ENCODE results near the gene ZNF853.

Gene ZNF853

GRCh38 chr7:6637544-6638229, 22.3 kb downstream of the ZNF853 start:
- DNase-seq: peak; percentile 37

GRCh38 chr7:6639032-6639431, 23.6 kb downstream of the ZNF853 start:
- no peak for DNase-seq

- no peak for DNase-seq
Measured at GRCh38 chr7:6639627-6640026, 24.2 kb downstream of the ZNF853 start.

- DNase-seq: no peak
Measured at GRCh38 chr7:6640246-6640721, 24.9 kb downstream of the ZNF853 start.

- DNase-seq: no peak
Measured at GRCh38 chr7:6641305-6642035, 26.1 kb downstream of the ZNF853 start.

GRCh38 chr7:6642239-6642839, 26.9 kb downstream of the ZNF853 start:
- no peak for DNase-seq

GRCh38 chr7:6642861-6643640, 27.6 kb downstream of the ZNF853 start:
- no peak for DNase-seq

GRCh38 chr7:6643915-6644625, 28.7 kb downstream of the ZNF853 start:
- no peak for DNase-seq

- DNase-seq: no peak
Measured at GRCh38 chr7:6644728-6645127, 29.3 kb downstream of the ZNF853 start.

GRCh38 chr7:6646465-6646864, 31.1 kb downstream of the ZNF853 start:
- DNase-seq: no peak

GRCh38 chr7:6647080-6647479, 31.7 kb downstream of the ZNF853 start:
- DNase-seq: no peak

GRCh38 chr7:6647541-6647940, 32.1 kb downstream of the ZNF853 start:
- no peak for DNase-seq

GRCh38 chr7:6648066-6648814, 32.8 kb downstream of the ZNF853 start:
- DNase-seq: no peak

- no peak for DNase-seq
Measured at GRCh38 chr7:6648815-6649104, 33.4 kb downstream of the ZNF853 start.

- no peak for DNase-seq
Measured at GRCh38 chr7:6649241-6649961, 34.0 kb downstream of the ZNF853 start.

GRCh38 chr7:6650086-6650485, 34.7 kb downstream of the ZNF853 start:
- DNase-seq: no peak

GRCh38 chr7:6650521-6651011, 35.2 kb downstream of the ZNF853 start:
- no peak for DNase-seq

GRCh38 chr7:6651851-6652445, 36.5 kb downstream of the ZNF853 start:
- no peak for DNase-seq

- DNase-seq: no peak
Measured at GRCh38 chr7:6652446-6653011, 37.1 kb downstream of the ZNF853 start.

All from activated effector memory CD4-positive, alpha-beta T cell treated with Interleukin-2 at 50 U/mL for 16 hours (primary cell).